Germinal center (tissue), 1 donor: ENCODE measurements around the gene WWTR1.

Experiments used
- DNase-seq: peaks from one replicate; pipeline ENCODE4 v3.0.0; 2012; ENCODE audit warnings: mixed read lengths, low spot score

WWTR1 gene

DNA sequence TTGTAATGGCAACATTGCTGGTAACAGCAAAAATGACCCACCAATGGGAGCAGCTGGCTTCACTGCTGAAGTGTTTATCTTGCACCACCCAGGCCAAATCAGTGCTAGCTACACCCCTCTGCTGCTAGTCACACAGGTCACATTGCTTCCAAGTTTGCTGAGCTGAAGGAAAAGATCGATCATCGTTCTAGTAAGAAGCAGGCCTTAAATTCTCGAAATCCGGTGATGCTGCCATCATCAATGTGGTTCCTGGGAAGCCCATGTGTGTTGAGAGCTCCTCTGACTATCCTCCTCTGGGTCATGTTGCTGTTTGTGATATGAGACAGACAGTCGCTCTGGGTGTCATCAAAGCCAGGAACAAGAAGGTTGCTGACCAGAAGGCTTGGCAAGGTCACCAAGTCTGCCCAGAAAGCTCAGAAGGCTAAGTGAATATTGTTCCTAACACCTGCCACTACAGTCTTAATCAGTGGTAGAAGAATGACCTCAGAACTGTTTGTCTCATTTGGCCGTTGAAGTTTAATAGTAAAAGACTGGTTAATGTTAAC, 162.2 kb downstream of the WWTR1 start:
- DNase-seq, result no peak

DNA sequence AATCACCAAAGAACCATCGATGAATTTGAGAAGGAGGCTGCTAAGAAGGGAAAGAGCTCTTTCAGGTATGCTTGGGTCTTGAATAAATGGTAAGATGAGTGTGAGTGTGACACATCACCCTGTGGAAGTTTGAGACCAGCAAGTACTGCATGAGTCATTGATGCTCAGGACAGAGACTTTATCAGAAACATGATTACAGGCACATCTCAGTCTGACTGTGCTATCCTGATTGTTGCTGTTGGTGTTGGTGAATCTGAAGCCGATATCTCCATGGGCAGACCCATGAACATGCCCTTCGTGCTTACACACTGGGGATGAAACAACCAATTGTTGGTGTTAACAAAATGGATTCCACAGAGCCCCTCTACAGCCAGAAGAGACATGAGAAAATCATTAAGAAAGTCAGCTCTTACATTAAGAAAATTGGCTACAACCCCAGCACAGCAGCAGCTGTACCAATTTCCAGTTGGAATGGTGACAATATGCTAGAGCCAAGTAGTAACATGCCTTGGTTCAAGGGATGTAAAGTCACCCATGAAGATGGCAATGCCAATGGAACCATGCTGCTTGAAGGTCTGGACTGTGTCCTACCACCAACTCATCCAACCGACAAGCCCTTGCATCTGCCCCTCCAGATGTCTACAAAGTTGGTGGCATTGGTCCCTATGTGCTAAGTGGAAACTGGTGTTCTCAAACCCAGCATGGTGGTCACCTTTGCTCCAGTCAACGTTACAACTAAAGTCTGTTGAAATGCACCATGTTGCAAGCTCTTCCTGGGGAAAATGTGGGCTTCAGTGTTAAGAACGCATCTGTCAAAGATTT, 162.9 kb downstream of the WWTR1 start:
- DNase-seq, result no peak

DNA sequence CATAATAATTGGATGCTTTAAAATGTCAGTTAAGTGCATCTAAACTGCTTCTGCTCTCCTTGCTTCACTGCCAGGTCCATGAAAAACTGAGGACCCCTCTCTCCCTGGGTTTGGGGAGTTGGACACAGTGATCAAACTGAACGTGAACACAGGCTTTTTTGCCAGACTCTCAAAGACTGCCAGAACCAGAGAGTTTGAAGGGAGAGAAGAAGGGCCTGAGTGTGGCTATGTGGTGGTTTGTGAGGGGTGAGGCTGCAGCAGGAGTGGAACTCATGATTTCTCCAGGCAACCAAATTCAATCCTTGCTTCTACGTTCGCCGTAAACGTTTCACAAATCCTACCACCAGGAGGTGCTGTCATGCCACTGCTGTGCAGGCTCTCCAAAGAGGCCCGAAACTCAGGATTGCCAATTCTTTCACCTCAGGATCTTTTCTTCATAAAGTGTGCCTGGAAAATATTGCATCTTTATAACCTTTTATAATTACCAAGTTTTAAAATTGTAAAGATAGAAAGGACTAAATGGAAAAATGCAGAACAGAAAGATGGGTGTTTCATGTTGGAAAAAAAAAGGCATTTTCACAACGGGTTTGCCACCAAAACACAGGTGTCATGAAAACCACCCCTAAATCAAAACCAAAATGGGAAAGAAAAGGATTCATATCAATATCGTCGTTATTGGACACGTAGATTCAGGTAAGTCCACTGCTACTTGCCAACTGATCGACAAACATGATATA, 163.6 kb downstream of the WWTR1 start:
- peak; percentile 42 for DNase-seq

DNA sequence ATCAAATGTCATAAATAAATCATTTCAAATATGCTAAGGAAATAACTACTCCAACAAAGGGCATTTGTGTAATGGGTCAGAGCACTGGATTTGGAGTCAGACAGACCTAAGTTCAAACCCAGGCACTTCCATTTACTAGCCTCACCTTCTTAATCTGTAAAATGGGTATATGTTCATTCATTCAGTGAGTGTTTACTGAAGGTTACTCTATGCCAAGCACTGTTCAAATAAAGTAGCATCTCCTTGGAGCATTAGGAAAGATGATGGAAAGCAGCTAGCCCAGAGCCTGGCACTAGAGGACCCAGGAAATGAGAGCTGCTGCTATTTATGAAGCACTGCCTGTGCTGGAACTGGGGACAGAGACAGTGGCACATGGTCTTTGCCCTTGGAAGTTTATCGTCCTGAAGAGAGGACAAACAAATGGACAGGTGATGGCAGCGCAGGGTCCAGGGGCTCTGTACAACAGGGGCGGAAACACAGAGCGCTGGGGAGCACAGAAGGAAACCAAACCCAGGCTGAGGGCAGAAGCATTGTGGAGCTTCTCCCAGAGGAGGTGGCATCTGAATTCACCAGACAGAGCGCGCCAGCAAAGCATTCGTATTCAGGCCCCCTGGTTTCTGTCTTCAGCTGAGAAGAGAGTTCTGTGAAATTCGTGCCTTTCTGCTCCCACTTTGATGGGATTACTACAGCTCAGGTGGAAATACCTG, 164.4 kb downstream of the WWTR1 start:
- DNase-seq, result no peak

DNA sequence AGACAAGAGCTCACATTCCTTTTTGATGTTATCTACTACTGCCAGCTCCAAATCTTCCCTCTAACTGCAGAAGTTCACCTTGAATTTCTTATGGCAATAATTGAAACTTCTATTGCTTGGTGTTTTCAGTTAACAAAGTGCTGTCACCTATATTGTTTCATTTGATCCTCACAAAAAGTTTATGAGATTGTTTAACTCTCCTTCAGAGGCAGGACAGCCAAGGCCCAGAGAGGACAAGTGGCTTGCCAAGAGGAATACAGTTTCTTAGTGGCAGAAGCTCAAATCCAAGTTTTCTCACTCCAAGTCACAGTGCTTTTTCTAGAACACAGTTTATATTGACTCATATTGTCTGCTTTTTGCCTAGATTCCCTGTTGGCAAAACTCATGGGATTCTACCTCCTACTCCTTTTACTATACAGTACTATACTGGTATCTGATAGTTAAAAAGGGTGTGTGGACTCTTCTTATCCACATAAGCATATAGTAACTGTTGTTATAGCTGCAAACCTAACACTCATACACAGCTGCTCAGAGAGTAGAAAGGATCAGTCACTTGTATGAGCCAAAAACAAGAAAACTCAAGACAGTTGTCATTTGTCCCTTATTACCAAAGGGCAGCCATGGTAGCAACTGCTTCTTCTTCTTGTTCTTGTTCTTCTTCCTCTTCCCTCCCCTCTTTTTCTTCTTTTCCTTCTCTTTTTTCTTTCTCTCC, 167.4 kb downstream of the WWTR1 start:
- DNase-seq, result no peak

DNA sequence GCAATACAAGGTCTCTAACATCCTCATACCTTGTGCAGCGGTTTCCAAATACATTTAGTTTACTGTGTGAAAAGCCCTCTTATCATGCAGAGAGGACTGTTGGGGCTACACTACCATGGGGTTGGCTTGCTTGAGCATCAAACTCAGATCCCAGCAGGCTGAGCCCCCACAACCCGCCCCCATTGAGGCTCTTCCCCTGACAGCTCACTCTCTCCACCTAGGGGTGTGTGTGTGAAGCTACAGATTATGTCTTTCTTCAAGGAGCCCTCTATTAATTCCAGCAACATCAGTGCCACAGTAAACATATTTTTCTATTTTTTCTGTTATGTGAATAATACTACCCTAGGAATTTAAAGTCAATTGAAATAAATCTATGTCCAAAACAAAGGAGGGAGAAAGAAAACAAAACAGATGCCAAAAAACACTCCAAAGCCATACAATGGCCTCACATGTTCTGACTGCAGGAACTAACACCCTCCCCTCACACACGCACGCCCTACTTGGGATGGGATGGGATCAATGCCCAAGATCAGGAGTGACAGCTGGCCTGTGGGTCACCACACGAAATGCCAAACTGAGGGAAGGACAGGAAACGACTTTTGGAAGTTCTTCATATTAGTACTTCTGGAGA, 168.7 kb downstream of the WWTR1 start:
- DNase-seq, result peak; percentile 22

DNA sequence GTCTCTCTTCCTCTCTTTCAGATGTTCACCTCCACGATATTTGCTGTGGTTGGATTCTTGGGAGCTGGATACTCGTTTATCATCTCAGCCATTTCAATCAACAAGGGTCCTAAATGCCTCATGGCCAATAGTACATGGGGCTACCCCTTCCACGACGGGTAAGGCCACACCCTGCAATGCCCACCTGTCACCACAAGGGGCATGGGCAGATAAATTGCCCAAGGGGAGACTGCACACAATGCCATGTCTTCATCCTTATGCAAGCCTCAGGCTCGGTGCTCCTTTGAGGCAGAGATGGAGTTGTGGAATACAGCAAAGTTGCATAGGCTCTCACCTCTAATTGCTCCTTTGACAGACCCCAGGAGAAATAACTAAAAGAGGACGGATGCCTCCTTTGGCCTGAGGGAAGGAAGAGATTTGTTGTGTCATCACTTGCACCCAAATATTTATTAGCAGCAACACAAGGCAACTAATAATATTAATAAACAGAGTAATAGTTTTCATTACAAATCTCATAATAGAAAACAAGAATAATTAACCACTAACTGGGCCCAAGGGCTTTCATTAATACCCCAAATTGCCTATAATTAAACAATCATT, 170.1 kb downstream of the WWTR1 start:
- peak; percentile 33 for DNase-seq

DNA sequence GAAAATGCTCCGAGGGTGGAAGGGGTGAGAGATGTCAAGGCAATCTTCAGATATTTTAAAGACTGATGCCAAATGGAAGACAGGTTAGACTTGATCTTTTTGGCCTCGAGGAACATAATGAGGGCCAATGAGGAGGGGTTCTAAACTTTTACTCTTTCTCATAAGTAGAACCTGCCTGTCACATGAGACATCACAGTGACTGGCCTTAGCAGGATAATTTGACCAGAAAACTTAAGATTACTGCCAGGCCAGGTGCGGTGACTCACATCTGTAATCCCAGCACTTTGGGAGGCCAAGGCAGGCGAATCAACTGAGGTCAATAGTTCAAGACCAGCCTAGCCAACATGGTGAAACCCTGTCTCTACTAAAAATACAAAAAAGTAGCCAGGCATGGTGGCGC, 171.1 kb downstream of the WWTR1 start:
- no peak for DNase-seq

DNA sequence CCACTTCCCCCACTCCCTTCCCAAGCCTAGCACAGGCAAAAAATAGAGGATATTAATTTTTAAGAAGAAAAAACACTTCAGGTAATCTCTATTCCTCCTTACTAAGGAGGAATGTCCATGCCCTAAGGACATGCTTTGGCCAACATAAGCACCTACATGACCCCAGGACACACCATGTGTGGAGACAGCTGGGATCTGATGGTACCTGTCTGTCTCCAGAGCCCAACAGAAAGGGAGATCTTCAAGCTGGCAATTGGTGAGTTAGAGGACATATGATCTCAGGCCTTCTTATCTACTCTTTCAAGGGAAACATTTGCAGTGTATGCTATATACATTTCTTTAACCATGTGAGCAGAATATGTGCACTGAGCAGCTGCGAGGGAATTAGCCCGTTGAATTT, 176.3 kb downstream of the WWTR1 start:
- DNase-seq, result no peak

DNA sequence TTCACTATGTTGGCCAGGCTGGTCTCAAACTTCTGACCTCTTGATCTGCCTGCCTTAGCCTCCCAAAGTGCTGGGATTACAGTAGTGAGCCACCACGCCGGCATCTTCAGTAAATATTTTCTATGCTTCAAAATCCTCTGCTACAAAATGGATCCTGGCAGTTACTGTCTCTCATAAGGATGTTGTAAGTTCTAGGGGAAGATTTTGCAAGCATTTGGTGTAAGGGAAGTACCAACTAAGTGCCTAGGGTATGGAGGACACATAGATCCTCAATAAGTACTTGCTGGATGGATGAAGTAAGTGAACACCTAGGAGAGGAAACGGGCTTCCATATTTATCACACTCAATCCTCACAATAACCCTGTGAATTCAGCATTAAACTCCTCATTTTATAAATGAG, 176.8 kb downstream of the WWTR1 start:
- DNase-seq, result no peak

DNA sequence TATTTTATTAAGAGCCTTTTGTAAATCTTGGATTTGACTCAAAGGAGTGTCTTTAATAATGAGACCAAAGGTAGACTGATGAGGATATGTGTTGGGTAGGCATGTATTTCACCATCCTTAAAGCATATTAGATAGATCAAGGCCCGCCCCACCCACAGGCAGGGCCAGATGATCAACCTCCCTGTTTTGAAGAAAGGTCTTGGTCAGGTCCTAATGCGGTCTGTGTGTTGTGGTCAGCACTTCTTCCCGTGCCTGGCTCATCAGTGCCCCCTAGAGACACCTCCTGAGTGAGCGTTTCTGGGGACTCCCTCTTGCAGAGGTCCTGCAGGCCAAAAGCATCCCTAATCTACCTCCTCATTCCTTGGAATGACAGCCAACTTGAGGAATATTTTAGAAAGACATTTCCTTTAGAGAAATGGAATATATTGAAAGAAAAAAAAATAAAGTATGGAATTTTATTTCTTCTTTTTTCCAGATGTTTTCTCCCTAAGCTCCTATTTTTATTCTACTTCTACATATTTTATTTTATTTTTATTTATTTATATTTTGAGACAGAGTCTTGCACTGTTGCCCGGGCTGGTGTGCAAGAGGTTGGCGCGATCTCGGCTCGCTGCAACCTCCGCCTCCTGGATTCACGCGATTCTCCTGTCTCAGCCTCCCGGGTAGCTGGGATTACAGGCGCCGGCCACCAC, 177.4 kb downstream of the WWTR1 start:
- DNase-seq, result peak; percentile 15

DNA sequence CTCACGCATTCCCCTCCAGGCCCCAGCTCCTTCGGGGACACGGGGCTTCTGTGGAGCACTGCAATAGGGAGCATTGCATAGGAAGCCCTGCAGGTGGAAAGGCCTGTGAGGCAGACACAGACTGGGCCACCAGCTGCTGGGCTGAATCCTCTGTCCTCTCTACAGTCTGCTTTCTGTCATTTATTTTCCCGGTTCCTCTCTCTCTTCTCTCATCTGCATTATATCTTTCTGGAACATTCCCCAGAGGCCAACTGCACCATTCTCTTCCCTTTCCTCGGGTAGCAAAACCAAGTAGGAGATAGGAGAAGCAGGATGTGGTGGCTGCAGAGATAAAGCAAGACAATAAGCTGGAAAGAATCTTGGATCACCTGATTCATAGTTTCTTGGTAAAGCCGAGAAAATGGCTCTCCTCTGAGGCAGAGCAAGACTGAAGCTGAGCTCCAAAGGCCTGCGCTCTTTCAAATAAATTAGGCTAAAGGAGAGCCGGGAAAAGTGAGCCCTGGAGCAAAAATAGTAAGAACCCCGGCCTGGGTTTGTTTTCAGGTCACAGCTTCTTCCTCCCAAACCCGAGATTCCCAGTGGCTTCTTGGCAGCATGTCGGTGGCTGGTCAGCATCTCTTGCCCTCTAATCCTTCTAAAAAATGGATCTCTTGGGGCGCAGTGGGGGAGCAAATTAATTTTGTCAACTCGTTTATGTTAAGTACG, 178.1 kb downstream of the WWTR1 start:
- no peak for DNase-seq

DNA sequence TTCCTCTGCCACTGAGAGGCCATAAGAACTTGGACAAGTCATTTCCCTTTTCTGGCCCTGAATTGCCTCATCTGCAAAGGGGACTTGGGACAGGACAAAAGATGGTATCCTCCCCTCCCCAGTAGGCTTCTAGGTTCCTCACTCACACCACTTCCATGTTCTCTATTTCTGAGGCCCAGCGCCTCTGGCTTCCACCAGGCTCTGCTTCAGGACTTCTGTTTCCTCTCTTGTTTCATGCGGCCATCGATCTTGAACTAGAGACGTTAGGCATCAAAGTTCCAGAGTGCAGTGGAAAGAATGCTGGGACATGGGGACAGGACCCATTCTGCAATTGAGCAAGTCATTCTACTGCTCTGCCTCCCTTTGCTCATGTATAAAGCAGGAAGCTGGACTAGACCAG, 181.6 kb downstream of the WWTR1 start:
- no peak for DNase-seq

DNA sequence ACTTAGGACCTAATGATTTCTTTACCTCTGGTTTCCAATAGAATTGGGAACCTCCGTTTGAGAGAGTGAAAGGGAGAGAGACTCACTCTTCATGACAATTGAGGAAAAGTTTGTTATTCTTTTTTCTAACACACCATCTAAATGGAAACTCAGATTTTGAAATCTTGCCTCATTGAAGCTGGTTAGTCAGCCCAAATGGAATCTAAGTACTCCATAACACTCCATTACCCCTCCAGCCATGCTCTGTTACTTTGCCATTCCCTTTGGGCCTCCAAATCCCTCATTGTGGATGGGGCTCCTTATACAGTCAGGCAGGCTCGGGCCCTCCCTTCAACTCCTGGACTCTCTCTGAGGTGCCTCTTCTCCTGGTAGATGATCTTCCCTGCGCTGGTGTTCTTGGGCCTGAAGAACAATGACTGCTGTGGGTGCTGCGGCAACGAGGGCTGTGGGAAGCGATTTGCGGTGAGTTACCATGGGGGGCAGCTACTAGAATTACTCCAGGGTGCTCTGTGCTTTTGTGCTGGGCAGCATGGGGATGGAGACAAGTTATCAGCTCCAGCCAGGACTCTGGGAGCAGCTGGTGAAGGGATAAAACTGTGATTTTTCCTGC, 182.3 kb downstream of the WWTR1 start:
- DNase-seq, result no peak

DNA sequence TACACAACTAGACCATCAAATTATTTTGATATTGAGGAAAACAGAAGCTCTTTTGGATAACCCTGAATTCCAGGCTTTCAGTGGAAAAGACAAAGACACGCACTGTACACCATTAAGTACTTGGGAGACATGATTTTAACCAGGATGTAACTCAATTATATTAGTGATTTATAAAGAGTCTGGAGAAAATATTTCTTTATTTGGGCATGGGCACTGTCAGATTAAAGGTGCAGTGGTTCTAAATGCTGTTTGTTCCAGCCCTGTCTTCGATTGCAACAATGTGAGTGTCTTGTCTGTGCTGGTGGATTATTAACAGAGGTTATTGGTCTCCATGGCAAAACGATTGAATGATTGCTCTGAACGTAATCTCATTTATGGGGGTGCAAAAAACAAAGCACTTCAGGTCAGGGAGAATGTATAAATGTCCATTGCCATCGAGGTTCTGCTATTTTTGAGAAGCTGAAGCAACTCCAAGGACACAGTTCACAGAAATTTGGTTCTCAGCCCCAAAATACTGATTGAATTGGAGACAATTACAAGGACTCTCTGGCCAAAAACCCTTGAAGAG, 183.5 kb downstream of the WWTR1 start, which contains the start of gene TM4SF4:
Gene TM4SF4, plus strand, starts transcription at position 448 of the 568 bp plus-strand sequence. CDS start 181 bp downstream, outside the sequence.
- DNase-seq, result no peak

DNA sequence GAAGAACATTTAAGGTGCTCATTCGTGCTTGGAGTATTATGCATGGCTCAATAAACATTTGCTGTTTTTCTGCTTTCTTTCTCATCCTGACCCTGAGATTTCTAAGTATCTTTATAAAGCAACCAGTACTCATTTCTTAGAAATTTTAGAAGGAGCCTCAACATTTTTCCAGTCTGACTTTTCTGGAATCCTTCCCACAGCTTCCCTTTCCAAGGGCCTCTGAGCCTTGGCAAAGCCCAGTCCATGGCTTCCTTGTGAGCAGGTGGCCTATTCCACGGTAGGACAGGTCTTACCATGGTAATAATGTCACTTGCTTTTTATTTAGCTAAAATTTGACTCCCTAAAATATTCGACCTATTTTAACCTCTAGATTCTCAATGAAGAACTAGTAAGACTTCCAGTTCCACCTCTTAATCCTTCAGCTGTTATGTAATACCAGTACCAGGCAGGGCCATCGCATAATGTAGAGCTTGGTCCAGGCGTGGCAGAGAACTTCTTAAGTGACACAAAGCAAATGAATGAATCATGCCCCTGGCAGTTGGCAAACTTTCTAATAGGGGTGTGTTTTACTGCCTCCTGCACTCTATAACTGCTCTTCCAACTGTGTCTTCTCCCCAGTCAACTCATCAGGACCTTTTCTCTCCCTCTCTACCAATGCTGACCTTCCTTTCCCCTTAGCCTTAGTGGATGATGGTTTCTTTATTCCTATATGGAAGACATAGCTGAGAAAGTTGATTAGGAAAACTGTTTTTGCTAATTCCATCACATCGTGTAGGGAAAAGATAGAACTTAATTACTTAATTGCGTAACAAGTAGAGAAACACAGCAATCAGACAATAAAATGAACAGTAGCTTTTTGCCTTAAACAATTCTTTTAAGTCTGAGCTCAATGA, 184.2 kb downstream of the WWTR1 start:
- DNase-seq, result no peak

DNA sequence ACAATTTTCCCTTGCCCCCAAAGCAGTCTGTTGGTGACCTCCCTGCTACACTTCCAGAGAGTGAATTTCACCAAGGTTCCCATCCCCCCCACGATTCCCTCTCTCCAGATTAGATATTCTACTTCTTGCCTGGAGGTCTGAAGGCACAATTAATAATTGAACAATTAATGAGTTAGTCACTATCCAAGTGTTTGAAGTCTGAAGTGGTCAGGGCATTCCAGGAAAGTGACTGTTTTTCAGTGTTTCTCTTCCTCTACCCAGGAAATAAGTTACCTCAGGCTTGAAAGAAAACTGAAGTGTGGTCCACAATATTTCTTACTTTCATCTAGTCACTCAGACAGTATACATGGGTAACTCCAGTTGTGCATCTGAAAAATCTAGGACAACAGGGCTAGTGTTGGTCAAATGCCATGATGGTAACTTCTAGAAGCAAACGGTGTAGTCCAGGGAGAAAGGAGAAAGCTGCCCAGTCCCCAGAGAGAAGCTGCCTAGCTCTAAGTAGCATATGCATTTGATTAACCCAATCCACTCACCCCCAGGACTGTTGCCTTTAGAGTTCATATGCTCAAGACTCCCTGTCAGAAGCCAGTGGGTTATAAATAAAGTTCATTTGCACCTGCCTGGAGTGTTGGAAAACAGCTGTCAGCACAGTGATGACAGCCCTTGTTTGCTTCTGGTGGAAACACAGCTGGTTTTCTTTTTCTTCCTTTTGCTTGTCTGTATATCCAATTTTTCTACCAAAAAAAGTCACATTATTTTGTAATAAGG, 185.6 kb downstream of the WWTR1 start:
- no peak for DNase-seq
